ENCODE data around the gene CR2.

DNA sequence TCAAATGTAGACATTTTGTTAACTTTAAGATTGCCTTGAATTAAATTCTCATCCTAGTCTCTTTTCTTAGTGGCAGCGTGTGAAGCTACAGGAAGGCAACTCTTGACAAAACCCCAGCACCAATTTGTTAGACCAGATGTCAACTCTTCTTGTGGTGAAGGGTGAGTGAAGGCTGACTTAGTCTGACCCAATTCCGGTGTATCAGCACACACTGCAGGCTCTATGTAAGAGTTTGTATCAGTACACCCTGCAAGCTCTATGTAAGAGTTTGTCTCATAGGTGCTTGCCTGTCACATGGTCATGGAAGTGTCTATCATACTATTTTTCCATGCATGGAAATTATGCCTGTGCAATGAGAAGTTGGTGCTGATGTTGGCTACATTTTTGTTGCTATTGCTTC, 16.8 kb downstream of the CR2 start:
- TF ChIP-seq, protein P1, sequence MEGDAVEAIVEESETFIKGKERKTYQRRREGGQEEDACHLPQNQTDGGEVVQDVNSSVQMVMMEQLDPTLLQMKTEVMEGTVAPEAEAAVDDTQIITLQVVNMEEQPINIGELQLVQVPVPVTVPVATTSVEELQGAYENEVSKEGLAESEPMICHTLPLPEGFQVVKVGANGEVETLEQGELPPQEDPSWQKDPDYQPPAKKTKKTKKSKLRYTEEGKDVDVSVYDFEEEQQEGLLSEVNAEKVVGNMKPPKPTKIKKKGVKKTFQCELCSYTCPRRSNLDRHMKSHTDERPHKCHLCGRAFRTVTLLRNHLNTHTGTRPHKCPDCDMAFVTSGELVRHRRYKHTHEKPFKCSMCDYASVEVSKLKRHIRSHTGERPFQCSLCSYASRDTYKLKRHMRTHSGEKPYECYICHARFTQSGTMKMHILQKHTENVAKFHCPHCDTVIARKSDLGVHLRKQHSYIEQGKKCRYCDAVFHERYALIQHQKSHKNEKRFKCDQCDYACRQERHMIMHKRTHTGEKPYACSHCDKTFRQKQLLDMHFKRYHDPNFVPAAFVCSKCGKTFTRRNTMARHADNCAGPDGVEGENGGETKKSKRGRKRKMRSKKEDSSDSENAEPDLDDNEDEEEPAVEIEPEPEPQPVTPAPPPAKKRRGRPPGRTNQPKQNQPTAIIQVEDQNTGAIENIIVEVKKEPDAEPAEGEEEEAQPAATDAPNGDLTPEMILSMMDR (IDR thresholded peaks at IDR 0.05; ENCODE audit: low read depth, low read length), result no peak
- TF ChIP-seq POLR2A (IDR thresholded peaks at IDR 0.05; ENCODE audit: extremely low read depth, insufficient read length), result no peak
- TF ChIP-seq, protein P2, sequence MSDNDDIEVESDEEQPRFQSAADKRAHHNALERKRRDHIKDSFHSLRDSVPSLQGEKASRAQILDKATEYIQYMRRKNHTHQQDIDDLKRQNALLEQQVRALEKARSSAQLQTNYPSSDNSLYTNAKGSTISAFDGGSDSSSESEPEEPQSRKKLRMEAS (IDR thresholded peaks at IDR 0.05; ENCODE audit: low read depth, low read length), result no peak

Measured in NB4 (cell line).